Measurements from ENCODE around the gene SARS1. TPM values are rescaled to one million over a fixed set of nuclear protein-coding genes. Genes with fewer than 3 reads are reported as not detected.

The SARS1 gene
- total and polyA plus RNA-seq, 2 of the 13 experiments (the other 11 are each of a cell fraction or from before 2014, with no cell fraction given) = 103 to 134 TPM

GRCh38 chr1:109249654-109250401 is 36.1 kb downstream of the SARS1 start:
- H3K27me3 ChIP-seq (ENCODE audit: control insufficient read depth in 1 of 2, insufficient read depth in 2 of 2, low read length in 2 of 2) = peaks cover 4 to 28% of the 10 kb centered on the region in 2 experiments; a peak in 4 of 5 replicates
- no peak; the same call in 2 of the 3 replicates for ATAC-seq
- no peaks in the 10 kb centered on the region; a peak in 1 of 5 replicates for H3K36me3 ChIP-seq (replicated peaks in 1 of 2; ENCODE audit: control insufficient read depth in 1 of 2, insufficient read depth in 2 of 2, low read length in 2 of 2)
- no peak overlapping the region for H2AFZ ChIP-seq (ENCODE audit: low read length)
- H4K20me1 ChIP-seq (ENCODE audit: insufficient read depth, low read length) = no peaks in the 10 kb centered on the region
- BruUV-seq (replicated peaks) = no TSS peak
- H3K79me2 ChIP-seq (ENCODE audit: insufficient read depth, low read length) = no peaks in the 10 kb centered on the region
- H3K27ac ChIP-seq (ENCODE audit: extremely low read length, insufficient read depth, low read length) = no peak overlapping the region
- 5% methylated on average over 8 of the region's 80 CpGs for WGBS (ENCODE audit: low lambda C conversion rate)
- no peaks in the 10 kb centered on the region for H3K9me3 ChIP-seq (ENCODE audit: low read length)
- peaks cover 42% of the 10 kb centered on the region for H3K4me1 ChIP-seq (ENCODE audit: insufficient read depth, low read length)
- intact Hi-C loops (cut with micrococcal nuclease; ENCODE audit: unreplicated experiment) (loop anchor here (1.0 kb wide), 1 partner anchor 9 kb away; no protein-coding TSS in a partner anchor), in situ Hi-C loops (cut with HindIII; ENCODE audit: extremely low pct_ligation_motif_present, low pct_unique_long_range_greater_than_20kb) (no loop called here)
- H3K4me3 ChIP-seq (replicated peaks in 1 of 3; ENCODE audit: insufficient read depth in 1 of 3, low read depth in 2 of 3, low read length in 3 of 3) = peak overlapping the region; percentile 56 to 67 (median 58); a peak in 5 of 6 replicates
- H3K4me2 ChIP-seq (ENCODE audit: low read depth, low read length) = peak overlapping the region; percentile 78
- FAIRE-seq = no peak
- peak overlapping the region; percentile 54; the same call in 1 of the 2 replicates for H3K9ac ChIP-seq (ENCODE audit: insufficient read depth, low read depth, low read length)
- ChIA-PET POLR2A (interaction anchor here (0.9 to 1.3 kb wide), 3 partner anchors 10 to 35 kb away, joined by 3 to 4 read pairs (median 3); no protein-coding TSS in a partner anchor), CTCF (ENCODE audit: low intra/inter-chr PET ratio, low total read pairs) (interaction anchor here (1.8 kb wide), 1 partner anchor 14 kb away, joined by 5 read pairs; no protein-coding TSS in a partner anchor)
- no peak for DNase-seq (ENCODE audit: low spot score)
- TF ChIP-seq PHF8 (CRISPR knock-in tag; IDR thresholded peaks at IDR 0.05) = no peak
- no peak for TF ChIP-seq RFXANK (CRISPR knock-in tag; IDR thresholded peaks at IDR 0.05)
- 0 out of 2 replicates have a peak, but pooled peaks have one; percentile 17 for TF ChIP-seq ZNF574 (CRISPR knock-in tag; IDR thresholded peaks at IDR 0.05)
- TF ChIP-seq ZNF749 (CRISPR knock-in tag; IDR thresholded peaks at IDR 0.05; ENCODE audit: borderline replicate concordance) = no peak
- no peak for TF ChIP-seq ZNF446 (CRISPR knock-in tag; IDR thresholded peaks at IDR 0.05)
- TF ChIP-seq PLSCR1 (CRISPR knock-in tag; IDR thresholded peaks at IDR 0.05; ENCODE audit: borderline replicate concordance) = no peak
- TF ChIP-seq GABPB1 (CRISPR knock-in tag; IDR thresholded peaks at IDR 0.05) = peak; percentile 31; the same call in 1 of the 2 replicates
- no peak for TF ChIP-seq HNF1A (IDR thresholded peaks at IDR 0.05; ENCODE audit: low read depth)
- TF ChIP-seq HNF1A (CRISPR knock-in tag; IDR thresholded peaks at IDR 0.05; ENCODE audit: borderline replicate concordance) = no peak
- peak; percentile 7; the same call in 1 of the 2 replicates for TF ChIP-seq ZFX (CRISPR knock-in tag; IDR thresholded peaks at IDR 0.05; ENCODE audit: low read depth)
- no peak for TF ChIP-seq CBX2 (IDR thresholded peaks at IDR 0.05; ENCODE audit: low read depth, low read length)
- no peak for TF ChIP-seq CBX2 (CRISPR knock-in tag; IDR thresholded peaks at IDR 0.05; ENCODE audit: low read depth)
- TF ChIP-seq ZNF703 (CRISPR knock-in tag; IDR thresholded peaks at IDR 0.05; ENCODE audit: borderline replicate concordance) = 0 out of 2 replicates have a peak, but pooled peaks have one; percentile 9
- TF ChIP-seq ZMYM2 (CRISPR knock-in tag; IDR thresholded peaks at IDR 0.05) = no peak
- TF ChIP-seq GTF3A (CRISPR knock-in tag; conservative IDR thresholded peaks at IDR 0.05) = no peak

Measured in HepG2 (cell line).